WTC11 (cell line): Measurements from ENCODE around the gene ANXA8L1.
"Not testable (repeated sequence)": the region's sequence is repeated elsewhere in the genome, so short reads cannot be mapped to it uniquely, and the experiment has no call there.

Experiments used
- TF ChIP-seq, protein P1 (sequence below): fragments of 200-600 bp; IDR thresholded peaks from 2 replicates; pipeline ENCODE4 v1.8.0; 2022; ENCODE audit warnings: antibody characterized with exemption
- TF ChIP-seq, protein P2 (sequence below): sonication (generic); formaldehyde crosslinking; IDR thresholded peaks from 2 replicates; pipeline ENCODE4 v1.8.1; 2023; ENCODE audit warnings: mild to moderate bottlenecking, missing genetic modification reagents, moderate library complexity

DNA sequence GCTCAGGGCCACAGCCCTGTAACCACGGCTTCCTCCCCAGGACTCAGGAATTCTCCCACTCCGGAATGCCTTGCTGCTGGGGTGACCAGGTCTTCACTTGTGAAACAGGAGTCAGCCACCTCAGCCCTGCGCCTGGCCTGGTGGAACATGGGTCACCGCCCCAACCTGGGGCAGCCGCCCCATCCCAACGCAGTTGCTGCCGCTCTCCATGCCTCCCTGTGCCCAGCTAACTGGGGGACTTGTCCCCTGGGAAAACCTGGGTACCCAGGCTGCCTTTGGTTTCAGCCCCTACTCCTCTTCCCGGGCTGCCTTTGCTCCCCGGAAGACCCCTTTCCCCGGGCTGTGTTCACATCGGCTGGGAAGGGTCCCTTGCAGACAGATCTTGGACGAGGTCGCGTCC lies 22.2 kb downstream of the ANXA8L1 start:
- TF ChIP-seq, protein P1, sequence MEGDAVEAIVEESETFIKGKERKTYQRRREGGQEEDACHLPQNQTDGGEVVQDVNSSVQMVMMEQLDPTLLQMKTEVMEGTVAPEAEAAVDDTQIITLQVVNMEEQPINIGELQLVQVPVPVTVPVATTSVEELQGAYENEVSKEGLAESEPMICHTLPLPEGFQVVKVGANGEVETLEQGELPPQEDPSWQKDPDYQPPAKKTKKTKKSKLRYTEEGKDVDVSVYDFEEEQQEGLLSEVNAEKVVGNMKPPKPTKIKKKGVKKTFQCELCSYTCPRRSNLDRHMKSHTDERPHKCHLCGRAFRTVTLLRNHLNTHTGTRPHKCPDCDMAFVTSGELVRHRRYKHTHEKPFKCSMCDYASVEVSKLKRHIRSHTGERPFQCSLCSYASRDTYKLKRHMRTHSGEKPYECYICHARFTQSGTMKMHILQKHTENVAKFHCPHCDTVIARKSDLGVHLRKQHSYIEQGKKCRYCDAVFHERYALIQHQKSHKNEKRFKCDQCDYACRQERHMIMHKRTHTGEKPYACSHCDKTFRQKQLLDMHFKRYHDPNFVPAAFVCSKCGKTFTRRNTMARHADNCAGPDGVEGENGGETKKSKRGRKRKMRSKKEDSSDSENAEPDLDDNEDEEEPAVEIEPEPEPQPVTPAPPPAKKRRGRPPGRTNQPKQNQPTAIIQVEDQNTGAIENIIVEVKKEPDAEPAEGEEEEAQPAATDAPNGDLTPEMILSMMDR: not testable (repeated sequence)
- TF ChIP-seq, protein P2, sequence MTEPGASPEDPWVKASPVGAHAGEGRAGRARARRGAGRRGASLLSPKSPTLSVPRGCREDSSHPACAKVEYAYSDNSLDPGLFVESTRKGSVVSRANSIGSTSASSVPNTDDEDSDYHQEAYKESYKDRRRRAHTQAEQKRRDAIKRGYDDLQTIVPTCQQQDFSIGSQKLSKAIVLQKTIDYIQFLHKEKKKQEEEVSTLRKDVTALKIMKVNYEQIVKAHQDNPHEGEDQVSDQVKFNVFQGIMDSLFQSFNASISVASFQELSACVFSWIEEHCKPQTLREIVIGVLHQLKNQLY (CRISPR knock-in tag): not testable (repeated sequence)
